CD14-positive monocyte (primary cell): ENCODE measurements around the gene SHROOM2. TPM values are rescaled to one million over a fixed set of nuclear protein-coding genes. Genes with fewer than 3 reads are reported as not detected.
A peak's percentile ranks its signal among the peaks of the same experiment; 100 is the strongest.

Experiments
- DNase-seq, 3 donors: peaks; one replicate each; pipeline ENCODE4 v3.0.0-alpha.2; 2011 to 2022
- H2AFZ ChIP-seq: 2 replicates; pipeline ENCODE4 v1.6.0; 2012; ENCODE audit warnings: mild to moderate bottlenecking, low read depth, low read length, inconsistent platforms; ENCODE audit not compliant: insufficient read depth, poor library complexity, severe bottlenecking
- H3K27ac ChIP-seq, 2 donors: 1 replicate in 1 of 2; 2 replicates in 1 of 2; pipeline ENCODE4 v1.5.1; 2012 to 2013; ENCODE audit warnings: low read length in 2 of 2, control low read depth in 1 of 2, inconsistent platforms in 1 of 2, low read depth in 1 of 2, mild to moderate bottlenecking in 1 of 2
- H3K27me3 ChIP-seq, 2 donors: one replicate each; pipeline versions ENCODE4 v1.6.0 to v1.6.1; 2011 to 2013; ENCODE audit warnings: low read length in 2 of 2; ENCODE audit not compliant: control insufficient read depth in 2 of 2, insufficient read depth in 2 of 2
- H3K36me3 ChIP-seq, 2 donors: replicated peaks in 1 of 2; 1 replicate in 1 of 2; 2 replicates in 1 of 2; pipeline versions ENCODE4 v1.5.1 to v1.6.1; 2012 to 2013; ENCODE audit warnings: low read length in 2 of 2, control low read depth in 1 of 2, inconsistent platforms in 1 of 2, mild to moderate bottlenecking in 1 of 2; ENCODE audit not compliant: insufficient read depth in 2 of 2, control insufficient read depth in 1 of 2
- H3K4me1 ChIP-seq, 2 donors: 1 replicate in 1 of 2; 2 replicates in 1 of 2; pipeline versions ENCODE4 v1.5.1 to v1.6.1; 2012 to 2013; ENCODE audit warnings: low read length in 2 of 2, control low read depth in 1 of 2, inconsistent platforms in 1 of 2, mild to moderate bottlenecking in 1 of 2, moderate library complexity in 1 of 2; ENCODE audit not compliant: insufficient read depth in 2 of 2, control insufficient read depth in 1 of 2
- H3K4me2 ChIP-seq: replicated peaks from 2 replicates; pipeline ENCODE3; 2012; ENCODE audit warnings: low read length, moderate library complexity, mild to moderate bottlenecking; ENCODE audit not compliant: poor library complexity, severe bottlenecking; ENCODE audit errors: extremely low read depth
- H3K4me3 ChIP-seq, 3 experiments: fragments of 200-600 bp in 1 of 3; sonication (generic) in 1 of 3; replicated peaks in 1 of 3; 1 replicate in 2 of 3; 2 replicates in 1 of 3; pipeline ENCODE4 v1.5.1; 2011 to 2013; ENCODE audit warnings: low read length in 3 of 3, mild to moderate bottlenecking in 3 of 3, control low read depth in 2 of 3, low read depth in 2 of 3, inconsistent platforms in 1 of 3, moderate library complexity in 1 of 3
- H3K79me2 ChIP-seq: 2 replicates; pipeline ENCODE4 v1.6.0; 2012; ENCODE audit warnings: mild to moderate bottlenecking, control low read depth, inconsistent platforms, low read length, moderate library complexity; ENCODE audit not compliant: insufficient read depth
- H3K9ac ChIP-seq: 2 replicates; pipeline ENCODE4 v1.6.0; 2017; ENCODE audit warnings: low read length, mild to moderate bottlenecking; ENCODE audit not compliant: insufficient read depth, poor library complexity, severe bottlenecking
- H3K9me3 ChIP-seq, 2 donors: replicated peaks in 1 of 2; 1 replicate in 1 of 2; 2 replicates in 1 of 2; pipeline versions ENCODE4 v1.5.1 to v1.6.1; 2012 to 2013; ENCODE audit warnings: low read length in 2 of 2, control low read depth in 1 of 2; ENCODE audit not compliant: control insufficient read depth in 1 of 2, insufficient read depth in 1 of 2
- H4K20me1 ChIP-seq: 2 replicates; pipeline ENCODE4 v1.6.0; 2012; ENCODE audit warnings: mild to moderate bottlenecking, low read length, control low read depth, moderate library complexity; ENCODE audit not compliant: insufficient read depth
- H3K27ac Mint-ChIP-seq, 7 donors: one replicate each; pipeline ENCODE4 v1.8.0; 2020; ENCODE audit warnings: mild to moderate bottlenecking in 7 of 7, mixed read lengths in 7 of 7, moderate library complexity in 6 of 7, inconsistent platforms in 2 of 7
- H3K27me3 Mint-ChIP-seq, 3 donors: one replicate each; pipeline ENCODE4 v1.8.0; 2021 to 2022; ENCODE audit warnings: low read depth in 3 of 3, mild to moderate bottlenecking in 3 of 3, mixed read lengths in 3 of 3, moderate library complexity in 3 of 3, inconsistent platforms in 1 of 3
- H3K36me3 Mint-ChIP-seq, 2 donors: one replicate each; pipeline ENCODE4 v1.8.0; 2020; ENCODE audit warnings: mixed read lengths in 2 of 2, inconsistent platforms in 1 of 2, mild to moderate bottlenecking in 1 of 2
- H3K4me1 Mint-ChIP-seq: one replicate; pipeline ENCODE4 v1.8.0; 2020; ENCODE audit warnings: mild to moderate bottlenecking, mixed read lengths
- H3K4me3 Mint-ChIP-seq, 2 donors: one replicate each; pipeline ENCODE4 v1.8.0; 2020; ENCODE audit warnings: mild to moderate bottlenecking in 2 of 2, mixed read lengths in 2 of 2, moderate library complexity in 1 of 2
- H3K9me3 Mint-ChIP-seq, 7 donors: one replicate each; pipeline ENCODE4 v1.8.0; 2020 to 2022; ENCODE audit warnings: mixed read lengths in 7 of 7, mild to moderate bottlenecking in 6 of 7, moderate library complexity in 6 of 7, inconsistent platforms in 2 of 7
- WGBS: methylation state at CpG from one replicate; pipeline ENCODE4 v1.1.5; 2013; ENCODE audit warnings: missing lambda C conversion rate; ENCODE audit not compliant: insufficient coverage; 5-methylcytosine and 5-hydroxymethylcytosine counted together
- intact Hi-C, 2 donors: fragments of 100-400 bp; cut with micrococcal nuclease; formaldehyde crosslinking; loops; one replicate each; pipeline versions ENCODE4 v1.15.0 to v1.15.1; 2023
- polyA plus RNA-seq, 3 donors: library from polyadenylated mRNA; depleted of rRNA in 1 of 3; unstranded in 2 of 3; stranded (reverse) in 1 of 3; fragments of 300-500 nt in 2 of 3; fragments of >200 nt in 1 of 3; fragmentation: Illumina TruSeq in 2 of 3; gene quantifications; 1 replicate in 2 of 3; 2 replicates in 1 of 3; pipeline ENCODE4 v1.2.3, GENCODE V29; 2012 to 2021
- TF ChIP-seq, protein P1 (sequence below): fragments of 200-600 bp; IDR thresholded peaks from one replicate; pipeline ENCODE4 v1.8.0; 2022; ENCODE audit warnings: antibody characterized with exemption, mild to moderate bottlenecking

Gene SHROOM2
- polyA plus RNA-seq, 3 donors, result not detected

DNA sequence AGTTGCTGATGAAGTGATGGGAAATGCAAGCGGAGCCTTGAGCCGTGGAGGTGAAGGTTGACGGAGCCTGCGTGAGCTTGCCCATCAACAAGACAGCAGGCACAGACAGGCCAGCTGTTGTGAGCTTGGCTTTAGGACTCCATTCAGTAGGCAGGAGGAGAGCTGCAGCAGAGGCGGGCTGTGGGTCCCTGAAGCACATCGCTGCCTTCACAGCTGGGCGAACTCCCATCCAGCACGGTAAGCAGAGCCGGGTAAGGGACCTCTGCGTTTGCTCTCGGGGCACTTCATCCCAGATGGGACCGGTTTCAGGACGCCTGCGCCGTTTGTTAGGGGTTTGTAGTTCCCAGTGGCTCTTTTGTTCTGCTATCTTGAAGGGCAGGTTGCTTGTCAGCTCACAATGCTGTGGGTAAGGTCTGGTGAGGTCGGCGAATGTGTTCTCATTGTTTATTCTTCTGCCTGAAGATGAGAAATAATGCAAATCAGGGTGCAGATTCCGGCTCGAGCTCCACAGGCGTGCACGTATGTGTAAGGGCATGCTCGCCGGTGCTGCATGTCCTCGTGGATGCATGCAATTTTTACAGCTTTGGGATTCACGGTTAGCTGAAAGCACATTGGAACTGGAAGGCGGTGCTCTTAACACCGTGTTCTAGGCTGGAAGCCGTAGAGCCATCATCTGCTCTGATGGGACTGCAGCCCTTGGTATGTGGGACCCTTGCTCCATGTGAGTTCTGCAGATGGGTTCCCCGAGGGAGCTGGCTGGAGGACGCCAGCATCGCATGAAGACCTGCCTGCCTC is 126.3 kb downstream of the SHROOM2 start:
- H3K9me3 ChIP-seq, result no peaks in the 10 kb centered on the region
- DNase-seq, result no peak
- 51% methylated on average over 12 of the region's 31 CpGs for WGBS
- peaks cover 1 to 21% (median 18%) of the 10 kb centered on the region in 3 donors for H3K27me3 Mint-ChIP-seq
- H3K4me1 Mint-ChIP-seq, result peaks cover 5% of the 10 kb centered on the region
- TF ChIP-seq, protein P1, sequence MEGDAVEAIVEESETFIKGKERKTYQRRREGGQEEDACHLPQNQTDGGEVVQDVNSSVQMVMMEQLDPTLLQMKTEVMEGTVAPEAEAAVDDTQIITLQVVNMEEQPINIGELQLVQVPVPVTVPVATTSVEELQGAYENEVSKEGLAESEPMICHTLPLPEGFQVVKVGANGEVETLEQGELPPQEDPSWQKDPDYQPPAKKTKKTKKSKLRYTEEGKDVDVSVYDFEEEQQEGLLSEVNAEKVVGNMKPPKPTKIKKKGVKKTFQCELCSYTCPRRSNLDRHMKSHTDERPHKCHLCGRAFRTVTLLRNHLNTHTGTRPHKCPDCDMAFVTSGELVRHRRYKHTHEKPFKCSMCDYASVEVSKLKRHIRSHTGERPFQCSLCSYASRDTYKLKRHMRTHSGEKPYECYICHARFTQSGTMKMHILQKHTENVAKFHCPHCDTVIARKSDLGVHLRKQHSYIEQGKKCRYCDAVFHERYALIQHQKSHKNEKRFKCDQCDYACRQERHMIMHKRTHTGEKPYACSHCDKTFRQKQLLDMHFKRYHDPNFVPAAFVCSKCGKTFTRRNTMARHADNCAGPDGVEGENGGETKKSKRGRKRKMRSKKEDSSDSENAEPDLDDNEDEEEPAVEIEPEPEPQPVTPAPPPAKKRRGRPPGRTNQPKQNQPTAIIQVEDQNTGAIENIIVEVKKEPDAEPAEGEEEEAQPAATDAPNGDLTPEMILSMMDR, result no peak
- H3K4me1 ChIP-seq, result peaks cover 0 to under 1% of the 10 kb centered on the region in 2 donors
- peak overlapping the region in 1 of 2 donors; percentile 51 for H3K4me3 Mint-ChIP-seq
- H3K27ac ChIP-seq, result no peak overlapping the region
- intact Hi-C loops, result no loop called here
- H3K27ac Mint-ChIP-seq, result no peak overlapping the region
- H3K36me3 Mint-ChIP-seq, result no peaks in the 10 kb centered on the region
- no peak overlapping the region for H3K4me3 ChIP-seq
- H3K9ac ChIP-seq, result no peak overlapping the region
- no peaks in the 10 kb centered on the region for H4K20me1 ChIP-seq
- H2AFZ ChIP-seq, result no peak overlapping the region
- no peak overlapping the region for H3K4me2 ChIP-seq
- H3K36me3 ChIP-seq, result no peaks in the 10 kb centered on the region
- peaks cover 0 to 10% (median 3%) of the 10 kb centered on the region in 7 donors for H3K9me3 Mint-ChIP-seq
- no peaks in the 10 kb centered on the region for H3K79me2 ChIP-seq
- H3K27me3 ChIP-seq, result peaks cover 0 to 7% of the 10 kb centered on the region in 2 donors

DNA sequence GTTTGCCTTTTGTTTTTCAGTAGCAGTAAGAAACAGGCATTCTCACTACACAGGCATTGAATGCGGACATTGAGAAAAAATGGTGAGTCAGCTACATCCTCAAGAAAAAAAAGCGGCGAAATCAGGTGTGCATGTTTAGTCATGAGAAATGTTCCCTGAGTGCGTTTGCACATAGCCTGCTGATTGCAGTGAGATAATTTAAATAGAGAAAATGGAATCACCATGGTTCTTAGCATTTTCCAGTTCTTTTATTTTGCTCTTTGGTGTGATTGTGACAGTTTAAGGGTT is 126.9 kb downstream of the SHROOM2 start:
- peaks cover 0 to 7% of the 10 kb centered on the region in 2 donors for H3K27me3 ChIP-seq
- whole genome bisulfite sequencing, result 80% methylated on average over 1 of the region's 4 CpGs
- no peaks in the 10 kb centered on the region for H3K36me3 ChIP-seq
- peaks cover 0 to 6% (median 1%) of the 10 kb centered on the region in 7 donors for H3K9me3 Mint-ChIP-seq
- H3K79me2 ChIP-seq, result no peaks in the 10 kb centered on the region
- H4K20me1 ChIP-seq, result no peaks in the 10 kb centered on the region
- no peaks in the 10 kb centered on the region for H3K4me1 ChIP-seq
- peaks cover 4% of the 10 kb centered on the region for H3K4me1 Mint-ChIP-seq
- no peak overlapping the region for H3K4me3 Mint-ChIP-seq
- no peak overlapping the region for H3K4me3 ChIP-seq
- no peak overlapping the region for H3K27ac ChIP-seq
- H3K36me3 Mint-ChIP-seq, result no peaks in the 10 kb centered on the region
- intact Hi-C loops, result no loop called here
- no peak overlapping the region for H3K4me2 ChIP-seq
- no peak for DNase-seq
- no peak overlapping the region for H3K27ac Mint-ChIP-seq
- no peaks in the 10 kb centered on the region for H3K9me3 ChIP-seq
- no peak overlapping the region for H2AFZ ChIP-seq
- TF ChIP-seq, protein P1, result no peak
- H3K27me3 Mint-ChIP-seq, result peaks cover 1 to 21% (median 18%) of the 10 kb centered on the region in 3 donors
- H3K9ac ChIP-seq, result no peak overlapping the region
